ENCODE data around the gene LCN2.
A peak's percentile ranks its signal among the peaks of the same experiment; 100 is the strongest.

LCN2 gene

DNA sequence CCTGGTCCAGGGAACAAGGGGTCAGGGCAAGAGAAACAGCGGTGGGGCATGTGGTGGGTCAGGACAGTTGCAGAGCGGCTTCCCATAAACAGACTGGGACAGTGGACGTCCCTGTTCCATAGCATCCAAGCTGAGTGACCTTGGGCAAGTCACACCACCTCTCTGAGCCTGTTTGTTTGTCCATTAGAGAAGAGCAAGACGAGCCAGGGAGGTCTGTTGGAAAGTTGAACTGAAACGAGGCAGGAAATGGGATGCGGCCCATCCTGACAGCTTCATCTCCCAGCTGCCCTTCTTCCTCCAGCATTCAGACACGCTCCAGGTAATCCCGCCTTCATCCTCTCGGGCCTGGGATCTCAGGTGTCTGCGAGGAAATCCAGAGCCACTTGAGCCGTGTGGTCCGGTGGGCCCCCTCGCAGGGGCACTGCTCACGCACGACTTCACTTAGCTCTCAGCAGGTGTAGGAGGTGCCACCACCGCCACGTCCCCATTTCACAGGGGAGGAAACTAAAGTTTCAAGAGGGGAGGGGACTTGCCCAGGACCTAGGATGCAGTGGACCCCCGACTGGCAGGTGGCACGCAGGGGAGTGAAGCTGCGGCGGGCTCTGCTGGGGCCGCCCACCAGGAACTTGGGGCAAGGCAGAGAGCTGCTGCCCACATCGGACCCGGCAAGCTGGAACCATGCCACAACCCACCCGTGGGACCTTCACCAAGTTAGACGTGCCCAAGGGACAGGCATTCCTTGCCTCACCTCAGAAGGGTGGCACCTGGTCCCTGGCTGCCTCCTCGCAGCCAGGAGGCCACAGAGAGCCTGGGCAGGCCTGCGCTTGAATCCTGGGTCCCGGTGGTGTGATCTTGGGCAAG is 34.7 kb upstream of the LCN2 start:
- TF ChIP-seq Cebpa-rat (IDR thresholded peaks at IDR 0.05): no peak
- Histone ChIP-seq H3K27ac (no peak overlapping the region), H3K36me3 (peaks cover 70% of the 10 kb centered on the region), H3K9me3 (no peaks in the 10 kb centered on the region), H4K20me1 (peaks cover 6% of the 10 kb centered on the region), H3K4me1 (peaks cover 48% of the 10 kb centered on the region), H3K4me2 (no peak overlapping the region), H3K9ac (no peak overlapping the region), H3K27me3 (no peaks in the 10 kb centered on the region), H3K4me3 (no peak overlapping the region)

DNA sequence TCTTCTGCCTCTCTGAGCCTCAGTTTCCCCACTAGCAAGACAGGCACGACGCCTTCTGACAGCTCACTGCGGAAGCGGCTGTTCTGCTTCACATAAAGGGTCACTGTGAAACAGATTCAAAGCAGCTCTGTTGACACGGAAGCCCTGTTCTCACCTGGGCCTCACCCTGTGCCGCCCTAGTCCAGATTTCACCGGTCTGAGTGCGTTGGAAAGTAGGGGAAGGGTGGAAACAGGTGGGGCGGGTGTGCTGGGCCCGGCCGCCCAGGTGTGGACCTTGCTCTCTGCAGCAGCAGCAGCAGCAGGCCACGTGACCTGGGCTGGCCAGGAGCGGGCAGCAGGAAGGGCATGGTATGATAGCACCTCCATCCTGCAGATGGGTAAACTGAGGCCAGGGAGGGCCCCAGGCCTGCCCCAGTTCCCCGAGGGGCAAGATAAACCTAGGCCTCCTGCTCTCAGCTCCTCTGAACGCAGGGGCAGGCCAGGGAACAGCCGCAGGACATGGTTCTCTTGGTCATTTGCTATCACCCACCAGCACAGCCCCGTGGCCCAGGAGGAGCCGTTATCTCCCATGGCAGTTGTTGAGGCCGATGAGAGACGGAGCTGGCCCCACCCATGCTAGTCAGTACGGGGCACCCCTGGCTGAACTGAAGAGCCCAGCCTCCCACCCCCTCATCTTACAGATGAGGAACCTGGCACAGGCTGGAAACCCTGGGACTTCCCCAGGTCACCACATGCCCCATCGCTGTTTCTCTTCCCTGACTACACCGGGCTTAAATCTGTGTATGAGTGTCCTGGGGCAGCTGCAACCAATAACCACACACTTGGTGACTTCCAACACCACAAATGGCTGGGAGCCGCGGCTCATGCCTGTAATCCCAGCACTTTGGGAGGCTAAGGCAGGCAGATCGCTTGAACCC is 33.8 kb upstream of the LCN2 start:
- no peak for TF ChIP-seq Cebpa-rat (IDR thresholded peaks at IDR 0.05)
- Histone ChIP-seq H3K4me3 (no peak overlapping the region), H3K27me3 (no peaks in the 10 kb centered on the region), H3K4me1 (peaks cover 44% of the 10 kb centered on the region), H3K4me2 (no peak overlapping the region), H4K20me1 (peaks cover 15% of the 10 kb centered on the region), H3K9ac (no peak overlapping the region), H3K9me3 (no peaks in the 10 kb centered on the region), H3K36me3 (peaks cover 70% of the 10 kb centered on the region), H3K27ac (no peak overlapping the region)

DNA sequence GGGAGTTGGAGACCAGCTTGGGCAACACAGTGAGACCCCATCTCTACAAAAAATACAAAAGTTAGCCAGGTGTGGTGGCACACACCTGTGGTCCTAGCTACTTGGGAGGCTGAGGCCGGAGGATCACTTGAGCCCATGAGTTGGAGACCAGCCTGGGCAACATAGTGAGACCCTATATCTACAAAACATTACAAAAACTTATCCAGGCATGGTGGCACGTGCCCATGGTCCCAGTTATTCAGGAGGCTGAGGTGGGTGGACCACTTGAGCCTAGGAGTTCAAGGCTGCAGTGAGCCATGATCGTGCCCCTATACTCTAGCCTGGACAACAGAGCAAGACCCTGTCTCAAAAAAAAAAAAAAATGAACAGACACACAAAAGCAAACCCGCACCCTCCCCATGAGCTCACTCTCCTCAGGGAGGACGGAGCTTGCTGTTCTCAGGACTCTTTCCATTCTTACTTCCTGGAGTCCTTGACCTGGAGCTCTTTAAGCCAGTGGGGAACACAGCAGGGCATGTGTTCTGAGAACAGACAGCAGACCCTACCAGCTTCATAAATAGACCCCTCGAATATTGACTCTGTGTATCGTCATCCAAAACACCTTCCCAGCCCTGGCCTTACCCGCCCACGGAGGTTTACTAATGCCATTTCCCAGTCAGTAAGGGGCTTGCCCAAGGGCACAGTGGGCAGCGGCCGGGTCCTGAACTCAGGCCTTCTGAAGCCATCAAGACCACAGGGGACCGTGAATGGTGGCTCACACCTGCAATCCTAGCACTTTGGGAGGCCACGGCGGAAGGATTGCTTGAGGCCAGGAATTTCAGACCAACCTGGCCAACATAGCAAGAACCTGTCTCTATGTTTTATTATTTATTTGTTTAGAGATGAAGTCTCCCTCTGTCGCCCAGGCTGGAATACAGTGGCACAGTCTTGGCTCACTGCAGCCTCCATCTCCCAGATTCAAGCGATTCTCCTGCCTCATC is 32.9 kb upstream of the LCN2 start:
- Histone ChIP-seq H3K4me1 (peaks cover 46% of the 10 kb centered on the region), H3K9me3 (no peaks in the 10 kb centered on the region), H3K27me3 (no peaks in the 10 kb centered on the region), H3K4me3 (no peak overlapping the region), H3K4me2 (no peak overlapping the region), H3K9ac (no peak overlapping the region), H3K36me3 (peaks cover 70% of the 10 kb centered on the region), H3K27ac (no peak overlapping the region), H4K20me1 (peaks cover 24% of the 10 kb centered on the region)
- no peak for TF ChIP-seq Cebpa-rat (IDR thresholded peaks at IDR 0.05)

DNA sequence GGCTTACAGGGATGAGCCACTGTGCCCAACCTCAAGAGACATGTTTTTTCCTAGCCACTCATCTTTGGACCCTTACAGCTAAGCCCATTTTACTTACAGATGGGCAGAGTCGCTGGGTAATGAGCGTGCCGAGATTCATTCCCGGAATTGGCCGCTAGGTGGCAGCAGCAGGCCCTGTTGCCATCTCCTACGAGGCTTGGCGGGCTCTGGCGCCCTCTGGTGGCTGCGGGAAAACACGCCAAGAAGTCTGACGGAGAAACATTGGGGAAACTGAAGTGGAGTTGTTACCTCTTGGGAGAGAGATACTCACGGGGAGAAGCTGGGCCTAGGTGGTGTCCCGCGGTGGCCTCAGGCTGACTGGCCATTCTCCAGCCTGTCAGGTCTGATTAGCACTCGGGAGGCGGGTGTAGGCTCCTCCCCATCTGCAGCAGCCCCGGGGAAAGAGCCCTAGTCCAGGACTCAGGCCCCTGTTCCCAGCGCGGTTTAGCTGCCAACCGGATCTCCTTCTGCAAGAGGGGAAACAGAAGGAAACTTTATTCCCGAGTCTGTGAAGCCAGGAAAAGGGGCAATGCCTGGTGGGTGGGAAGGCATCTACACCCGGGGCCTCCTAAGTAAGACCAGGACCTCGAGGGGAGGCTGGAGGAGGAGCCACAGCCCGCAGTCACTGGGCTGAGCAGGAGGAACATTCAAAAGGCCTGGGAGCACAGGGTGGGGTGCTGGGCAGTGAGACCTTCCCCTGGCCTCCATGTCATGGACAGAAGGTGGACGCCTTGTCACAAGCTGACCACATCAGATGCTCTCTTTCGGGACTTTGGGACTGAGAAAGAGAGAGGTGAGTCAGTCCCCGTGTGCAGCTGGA is 31.4 kb upstream of the LCN2 start:
- Histone ChIP-seq H3K4me1 (peaks cover 60% of the 10 kb centered on the region), H3K4me2 (peak overlapping the region; percentile 50), H3K36me3 (peaks cover 73% of the 10 kb centered on the region), H3K27ac (no peak overlapping the region), H4K20me1 (peaks cover 39% of the 10 kb centered on the region), H3K4me3 (no peak overlapping the region), H3K27me3 (no peaks in the 10 kb centered on the region), H3K9ac (no peak overlapping the region), H3K9me3 (no peaks in the 10 kb centered on the region)
- TF ChIP-seq Cebpa-rat (IDR thresholded peaks at IDR 0.05): no peak

DNA sequence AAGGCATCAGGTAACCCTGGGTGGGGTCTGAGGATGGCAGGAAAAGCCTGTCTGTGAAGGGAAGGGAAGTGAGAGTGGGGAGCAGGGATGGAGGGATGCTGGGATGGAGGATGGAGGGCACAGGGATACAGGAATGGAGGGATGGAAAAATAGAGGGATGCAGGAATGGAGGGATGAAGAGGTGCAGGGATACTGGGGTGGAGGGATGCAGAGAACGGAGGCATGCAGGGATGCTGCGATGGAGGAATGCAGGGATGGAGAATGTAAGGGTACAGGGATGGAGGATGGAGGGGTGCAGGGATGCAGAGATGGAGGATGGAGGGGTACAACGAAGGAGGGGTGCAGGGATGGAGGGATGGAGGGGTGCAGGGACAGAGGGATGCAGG is 30.8 kb upstream of the LCN2 start:
- no peak overlapping the region for H3K4me3 ChIP-seq
- no peaks in the 10 kb centered on the region for H3K9me3 ChIP-seq
- H3K9ac ChIP-seq: no peak overlapping the region
- H3K27me3 ChIP-seq: no peaks in the 10 kb centered on the region
- H3K36me3 ChIP-seq: peaks cover 73% of the 10 kb centered on the region
- H3K27ac ChIP-seq: no peak overlapping the region
- no peak for TF ChIP-seq Cebpa-rat (IDR thresholded peaks at IDR 0.05)
- H3K4me2 ChIP-seq: no peak overlapping the region
- H4K20me1 ChIP-seq: peaks cover 45% of the 10 kb centered on the region
- H3K4me1 ChIP-seq: peaks cover 66% of the 10 kb centered on the region

DNA sequence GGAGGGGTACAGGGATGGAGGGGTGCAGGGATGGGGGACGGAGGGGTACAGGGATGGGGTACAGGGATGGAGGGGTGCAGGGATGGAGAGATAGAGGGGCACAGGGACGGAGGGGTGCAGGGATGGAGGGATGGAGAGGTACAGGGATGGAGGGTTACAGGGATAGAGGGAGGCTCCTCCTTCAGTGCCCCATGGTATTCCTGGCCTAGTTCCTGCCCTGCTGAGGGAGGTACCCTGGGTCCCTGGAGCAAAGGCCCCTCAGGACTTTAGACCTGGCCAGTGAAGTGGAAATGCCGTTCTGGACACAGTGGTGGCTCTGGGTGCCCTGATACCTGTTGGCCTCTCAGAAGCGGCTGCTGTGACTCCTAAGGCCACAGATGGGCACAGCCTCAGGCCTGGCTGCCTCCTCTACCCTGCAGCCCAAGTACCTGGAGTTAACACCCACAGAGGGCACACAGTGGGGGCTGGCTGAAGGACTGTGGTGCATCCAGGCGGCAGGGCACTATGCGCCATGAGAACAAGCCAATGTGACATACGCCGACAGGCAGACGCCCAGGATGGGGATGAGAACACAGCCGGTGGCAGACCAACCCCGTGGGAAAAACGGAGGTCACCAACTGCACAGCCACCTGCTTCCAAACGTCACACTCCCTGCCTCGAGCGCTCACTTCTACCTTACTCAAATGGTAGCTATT is 30.1 kb upstream of the LCN2 start:
- Histone ChIP-seq H3K4me2 (peak overlapping the region; percentile 51), H3K4me1 (peaks cover 65% of the 10 kb centered on the region), H3K4me3 (no peak overlapping the region), H3K36me3 (peaks cover 73% of the 10 kb centered on the region), H4K20me1 (peaks cover 52% of the 10 kb centered on the region), H3K27ac (no peak overlapping the region), H3K9ac (peak overlapping the region; percentile 1), H3K9me3 (no peaks in the 10 kb centered on the region), H3K27me3 (no peaks in the 10 kb centered on the region)
- TF ChIP-seq Cebpa-rat (IDR thresholded peaks at IDR 0.05): no peak

DNA sequence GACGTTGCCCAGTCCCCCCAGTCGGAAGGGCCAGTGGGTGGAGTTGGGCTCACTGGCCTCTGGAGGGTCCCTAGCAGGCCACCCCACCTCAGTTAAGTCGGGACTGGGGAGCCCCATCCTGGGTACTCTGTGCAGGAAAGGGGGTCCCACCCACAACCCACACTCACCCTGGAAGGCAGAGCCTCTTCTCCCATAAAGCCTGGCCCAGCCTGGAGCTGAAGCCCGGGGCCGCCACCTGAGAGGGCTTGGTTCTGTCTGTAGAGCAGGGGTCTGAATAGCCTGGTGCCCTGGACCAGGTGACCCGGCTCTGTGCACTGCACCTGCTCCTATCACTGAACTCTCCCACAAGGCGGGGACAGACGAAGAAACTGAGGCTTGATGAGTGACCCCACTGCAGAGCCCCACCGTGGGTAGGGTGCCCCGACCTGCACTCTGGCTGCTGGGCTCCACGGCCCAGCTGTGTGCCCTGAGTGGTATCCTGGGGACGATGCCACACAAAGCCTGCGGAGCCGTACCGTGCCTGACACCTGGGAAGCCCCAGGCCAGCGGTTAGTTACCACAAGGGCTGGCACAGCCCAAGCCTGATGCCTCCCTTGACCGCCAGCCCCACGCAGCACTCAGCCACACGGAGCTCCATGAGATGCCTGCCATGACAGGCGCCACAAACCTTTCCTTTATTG is 29.1 kb upstream of the LCN2 start:
- Histone ChIP-seq H3K9me3 (no peaks in the 10 kb centered on the region), H4K20me1 (peaks cover 62% of the 10 kb centered on the region), H3K4me2 (no peak overlapping the region), H3K27me3 (no peaks in the 10 kb centered on the region), H3K36me3 (peaks cover 73% of the 10 kb centered on the region), H3K27ac (0 out of 2 replicates have a peak overlapping the region, but pooled peaks have one; percentile 59), H3K4me1 (peaks cover 63% of the 10 kb centered on the region), H3K9ac (no peak overlapping the region), H3K4me3 (no peak overlapping the region)
- no peak for TF ChIP-seq Cebpa-rat (IDR thresholded peaks at IDR 0.05)
